ENCODE results near the gene PKD2L1. TPM values are rescaled to one million over a fixed set of nuclear protein-coding genes. Genes with fewer than 3 reads are reported as not detected.
A peak's percentile ranks its signal among the peaks of the same experiment; 100 is the strongest.

Gene PKD2L1
- total RNA-seq, 4 donors from 2014 or later, result 0.14 to 1.9 TPM; not detected in 2

GRCh38 chr10:100346351-100346764 lies 16.3 kb upstream of the PKD2L1 start:
- no peaks in the 10 kb centered on the region for H3K27me3 ChIP-seq
- H3K36me3 ChIP-seq, result no peaks in the 10 kb centered on the region
- WGBS, 2 donors (ENCODE audit: low coverage in 1 of 2), result 0% methylated on average over 1 to 34 of the region's 36 CpGs
- no peak for TF ChIP-seq EP300 (IDR thresholded peaks at IDR 0.05; ENCODE audit: low read depth)
- TF ChIP-seq POLR2A (IDR thresholded peaks at IDR 0.05), result no peak
- TF ChIP-seq POLR2AphosphoS5 (IDR thresholded peaks at IDR 0.05), result no peak
- TF ChIP-seq CTCF (IDR thresholded peaks at IDR 0.05), result no peak
- in situ Hi-C loops (cut with MboI; ENCODE audit: low pct_ligation_motif_present in 1 of 4, low pct_unique_long_range_greater_than_20kb in 1 of 4, low sequenced_read_pairs in 3 of 4) (loop anchor here in 3 of 4 donors (10.0 to 25.0 kb wide), 2 partner anchors 166 to 168 kb away; partner anchors contain the start of gene SEC31B (in 3 of the 3)), intact Hi-C loops (cut with DNase I; ENCODE audit: low total_unique reads) (no loop called here)
- peak; percentile 52 for DNase-seq
- peak overlapping the region in 3 of 4 donors; percentile 63 to 72 (median 66) for H3K27ac ChIP-seq
- H3K4me1 ChIP-seq, result peaks cover 0 to 42% (median 21%) of the 10 kb centered on the region in 4 donors
- H3K4me3 ChIP-seq, result peak overlapping the region; percentile 36 to 73 (median 56)
- no peaks in the 10 kb centered on the region for H3K9me3 ChIP-seq

DNA sequence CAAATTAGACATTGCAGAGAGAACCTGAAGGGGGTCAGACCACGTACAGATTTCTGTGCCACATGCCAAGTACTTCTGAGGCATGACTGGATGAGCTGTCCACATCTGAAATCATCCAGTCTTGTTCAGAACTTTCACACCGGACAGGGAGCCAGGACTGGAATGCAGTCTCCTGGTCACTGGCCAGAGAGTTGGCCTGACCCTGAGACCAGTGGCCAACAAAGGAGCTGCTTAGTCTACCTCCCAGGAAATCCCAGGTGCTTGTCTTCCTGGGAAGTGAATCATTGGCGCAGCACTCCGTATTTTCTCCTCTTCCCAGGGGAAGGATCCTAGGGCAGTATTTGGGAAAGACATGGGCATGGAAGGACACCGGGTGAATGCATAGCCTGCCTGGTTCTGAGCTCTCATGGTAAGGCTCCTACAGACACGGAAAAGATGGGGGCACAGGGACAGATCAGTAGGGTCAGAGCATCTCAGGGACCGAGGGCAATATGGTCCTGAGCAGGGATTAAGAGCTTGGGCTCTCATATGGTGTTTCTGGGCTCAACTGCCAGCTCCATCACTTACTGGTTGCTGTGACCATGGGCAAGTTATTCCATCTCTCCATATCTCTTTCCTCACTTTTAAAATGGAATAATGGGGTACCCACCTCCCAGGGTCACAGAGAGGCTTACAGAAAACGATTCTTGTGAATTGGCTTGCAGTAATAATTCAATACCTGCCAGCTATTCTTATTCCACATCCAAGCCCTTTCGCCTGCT lies 15.7 kb upstream of the PKD2L1 start:
- WGBS, 2 donors (ENCODE audit: low coverage in 1 of 2), result 0 to 64% methylated on average over 2 to 9 of the region's 9 CpGs
- DNase-seq, result no peak
- intact Hi-C loops (cut with DNase I; ENCODE audit: low total_unique reads), result no loop called here
- no peaks in the 10 kb centered on the region for H3K27me3 ChIP-seq
- peak overlapping the region in 3 of 4 donors; percentile 50 to 73 (median 62) for H3K4me3 ChIP-seq
- in situ Hi-C loops (cut with MboI; ENCODE audit: low pct_ligation_motif_present in 1 of 4, low pct_unique_long_range_greater_than_20kb in 1 of 4, low sequenced_read_pairs in 3 of 4), result loop anchor here in 3 of 4 donors (10.0 to 25.0 kb wide), 2 partner anchors 167 to 169 kb away; partner anchors contain the start of gene SEC31B (in 3 of the 3)
- H3K4me1 ChIP-seq, result peaks cover 0 to 44% (median 21%) of the 10 kb centered on the region in 4 donors
- no peaks in the 10 kb centered on the region for H3K9me3 ChIP-seq
- TF ChIP-seq POLR2A (IDR thresholded peaks at IDR 0.05) (no peak), EP300 (IDR thresholded peaks at IDR 0.05; ENCODE audit: low read depth) (no peak), POLR2AphosphoS5 (IDR thresholded peaks at IDR 0.05) (no peak), CTCF (IDR thresholded peaks at IDR 0.05) (no peak)
- peak overlapping the region in 1 of 4 donors; percentile 66 for H3K27ac ChIP-seq
- no peaks in the 10 kb centered on the region for H3K36me3 ChIP-seq

DNA sequence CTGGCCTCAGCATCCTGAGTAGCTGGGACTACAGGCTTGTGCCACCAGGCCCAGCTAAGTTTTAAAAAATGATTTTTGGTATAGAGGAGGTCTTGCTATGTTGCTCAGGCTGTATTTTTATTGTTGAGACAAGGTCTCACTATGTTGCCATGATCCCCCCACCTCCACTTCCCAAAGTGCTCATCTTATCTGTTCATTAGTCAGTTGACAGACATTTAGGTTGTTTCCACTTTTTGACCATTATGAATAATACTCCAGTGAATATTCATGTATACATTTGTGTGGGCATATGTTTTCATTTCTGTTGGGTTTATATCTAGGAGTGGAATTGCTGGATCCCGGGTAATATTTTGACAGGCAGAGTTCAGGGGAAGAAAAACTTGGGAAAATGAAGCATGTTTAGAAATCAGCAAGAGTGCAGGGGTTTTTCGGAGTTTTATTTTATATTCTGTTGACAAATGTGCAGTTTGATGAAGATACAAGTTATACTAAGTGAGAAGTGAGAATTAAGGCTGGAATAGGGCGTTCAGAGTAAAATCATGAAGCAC lies 14.3 kb upstream of the PKD2L1 start:
- Histone ChIP-seq H3K4me1 (peaks cover 0 to 42% (median 21%) of the 10 kb centered on the region in 4 donors), H3K4me3 (no peak overlapping the region), H3K9me3 (no peaks in the 10 kb centered on the region), H3K36me3 (no peaks in the 10 kb centered on the region), H3K27me3 (no peaks in the 10 kb centered on the region), H3K27ac (no peak overlapping the region)
- WGBS, 2 donors (ENCODE audit: low coverage in 1 of 2), result 77 to 78% methylated on average over 3 of the region's 3 CpGs
- TF ChIP-seq CTCF (IDR thresholded peaks at IDR 0.05), result no peak
- no peak for TF ChIP-seq POLR2AphosphoS5 (IDR thresholded peaks at IDR 0.05)
- TF ChIP-seq EP300 (IDR thresholded peaks at IDR 0.05; ENCODE audit: low read depth), result no peak
- no peak for TF ChIP-seq POLR2A (IDR thresholded peaks at IDR 0.05)
- in situ Hi-C loops (cut with MboI; ENCODE audit: low pct_ligation_motif_present in 1 of 4, low pct_unique_long_range_greater_than_20kb in 1 of 4, low sequenced_read_pairs in 3 of 4) (loop anchor here (5.0 to 25.0 kb wide), 3 partner anchors 88 to 170 kb away; partner anchors contain the start of gene SEC31B (in 3 of the 4)), intact Hi-C loops (cut with DNase I; ENCODE audit: low total_unique reads) (no loop called here)
- DNase-seq, result no peak

DNA sequence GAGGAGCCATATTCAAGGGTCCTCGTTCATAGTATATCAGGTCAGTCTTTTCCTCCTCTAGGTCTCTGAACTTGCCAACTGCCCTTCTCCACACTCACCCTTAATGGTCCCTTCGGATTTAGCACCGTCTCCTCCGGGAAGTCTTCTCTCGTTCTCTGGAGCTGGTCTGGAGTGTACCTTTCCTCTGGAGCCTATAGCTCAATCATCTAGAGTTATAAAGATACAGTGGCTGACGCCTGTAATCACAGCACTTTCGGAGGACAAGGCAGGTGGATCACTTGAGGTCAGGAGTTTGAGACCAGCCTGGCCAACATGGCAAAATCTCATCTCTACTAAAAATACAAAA lies 12.6 kb upstream of the PKD2L1 start:
- no peak overlapping the region for H3K4me3 ChIP-seq
- no peaks in the 10 kb centered on the region for H3K9me3 ChIP-seq
- H3K4me1 ChIP-seq, result peaks cover 0 to 26% (median 11%) of the 10 kb centered on the region in 4 donors
- DNase-seq, result no peak
- in situ Hi-C loops (cut with MboI; ENCODE audit: low pct_ligation_motif_present in 1 of 4, low pct_unique_long_range_greater_than_20kb in 1 of 4, low sequenced_read_pairs in 3 of 4) (loop anchor here (5.0 to 25.0 kb wide), 3 partner anchors 90 to 172 kb away; partner anchors contain the start of gene SEC31B (in 3 of the 4)), intact Hi-C loops (cut with DNase I; ENCODE audit: low total_unique reads) (no loop called here)
- TF ChIP-seq POLR2A (IDR thresholded peaks at IDR 0.05), result no peak
- H3K36me3 ChIP-seq, result no peaks in the 10 kb centered on the region
- WGBS, 2 donors (ENCODE audit: low coverage in 1 of 2), result 60 to 66% methylated on average over 2 to 7 of the region's 7 CpGs
- H3K27me3 ChIP-seq, result no peaks in the 10 kb centered on the region
- no peak overlapping the region for H3K27ac ChIP-seq
